ENCODE results near the gene THOC5. TPM values are rescaled to one million over a fixed set of nuclear protein-coding genes. Genes with fewer than 3 reads are reported as not detected.

THOC5 gene
- total and polyA plus RNA-seq, 3 donors from 2014 or later, result 46.0 to 59.1 (median 58.7) TPM

GRCh38 chr22:29541845-29542244 is 11.7 kb downstream of the THOC5 start:
- no peak for TF ChIP-seq POLR2A (IDR thresholded peaks at IDR 0.05)
- TF ChIP-seq CTCF (IDR thresholded peaks at IDR 0.05), result no peak
- no peak overlapping the region for H3K4me3 ChIP-seq
- no peaks in the 10 kb centered on the region for H3K27me3 ChIP-seq
- no peaks in the 10 kb centered on the region for H3K4me1 ChIP-seq
- intact Hi-C loops (cut with DNase I; ENCODE audit: low total_unique reads), result no loop called here
- no peaks in the 10 kb centered on the region for H3K9me3 ChIP-seq
- WGBS, 2 donors, result 81 to 95% methylated on average over 1 of the region's 1 CpG
- no peak overlapping the region for H3K27ac ChIP-seq
- DNase-seq, result no peak
- no peaks in the 10 kb centered on the region for H3K36me3 ChIP-seq (ENCODE audit: low read depth, missing control alignments)

- no peaks in the 10 kb centered on the region for H3K9me3 ChIP-seq
- 63 to 83% methylated on average over 3 of the region's 3 CpGs for WGBS, 2 donors
- intact Hi-C loops (cut with DNase I; ENCODE audit: low total_unique reads), result no loop called here
- H3K27me3 ChIP-seq, result no peaks in the 10 kb centered on the region
- H3K4me1 ChIP-seq, result no peaks in the 10 kb centered on the region
- H3K4me3 ChIP-seq, result no peak overlapping the region
- no peak overlapping the region for H3K27ac ChIP-seq
- DNase-seq, result no peak
- TF ChIP-seq POLR2A (IDR thresholded peaks at IDR 0.05) (no peak), CTCF (IDR thresholded peaks at IDR 0.05) (no peak)
- no peaks in the 10 kb centered on the region for H3K36me3 ChIP-seq (ENCODE audit: low read depth, missing control alignments)
These were observed 14.5 kb downstream of the THOC5 start for GRCh38 chr22:29539105-29539504.

GRCh38 chr22:29536411-29536810 is 17.1 kb downstream of the THOC5 start:
- TF ChIP-seq POLR2A (IDR thresholded peaks at IDR 0.05) (no peak), CTCF (IDR thresholded peaks at IDR 0.05) (no peak)
- no peaks in the 10 kb centered on the region for H3K4me1 ChIP-seq
- no peaks in the 10 kb centered on the region for H3K9me3 ChIP-seq
- no peaks in the 10 kb centered on the region for H3K27me3 ChIP-seq
- WGBS, 2 donors, result 93 to 94% methylated on average over 3 of the region's 3 CpGs
- intact Hi-C loops (cut with DNase I; ENCODE audit: low total_unique reads), result no loop called here
- DNase-seq, result no peak
- H3K4me3 ChIP-seq, result no peak overlapping the region
- H3K27ac ChIP-seq, result no peak overlapping the region
- H3K36me3 ChIP-seq (ENCODE audit: low read depth, missing control alignments), result no peaks in the 10 kb centered on the region

- TF ChIP-seq CTCF (IDR thresholded peaks at IDR 0.05), result no peak
- TF ChIP-seq POLR2A (IDR thresholded peaks at IDR 0.05), result no peak
- Histone ChIP-seq H3K4me1 (no peaks in the 10 kb centered on the region), H3K27ac (no peak overlapping the region), H3K9me3 (no peaks in the 10 kb centered on the region), H3K27me3 (no peaks in the 10 kb centered on the region), H3K4me3 (no peak overlapping the region), H3K36me3 (ENCODE audit: low read depth, missing control alignments) (no peaks in the 10 kb centered on the region)
- intact Hi-C loops (cut with DNase I; ENCODE audit: low total_unique reads), result no loop called here
- 88 to 92% methylated on average over 4 of the region's 4 CpGs for WGBS, 2 donors
- DNase-seq, result no peak
These were observed 22.1 kb downstream of the THOC5 start for GRCh38 chr22:29531419-29531818.

- no peaks in the 10 kb centered on the region for H3K36me3 ChIP-seq (ENCODE audit: low read depth, missing control alignments)
- H3K27ac ChIP-seq, result no peak overlapping the region
- no peaks in the 10 kb centered on the region for H3K4me1 ChIP-seq
- intact Hi-C loops (cut with DNase I; ENCODE audit: low total_unique reads), result no loop called here
- TF ChIP-seq POLR2A (IDR thresholded peaks at IDR 0.05), result no peak
- DNase-seq, result no peak
- H3K4me3 ChIP-seq, result no peak overlapping the region
- no peaks in the 10 kb centered on the region for H3K27me3 ChIP-seq
- WGBS, 2 donors, result 93 to 94% methylated on average over 4 of the region's 4 CpGs
- no peaks in the 10 kb centered on the region for H3K9me3 ChIP-seq
These were observed 22.8 kb downstream of the THOC5 start for GRCh38 chr22:29530716-29531115.
